Stimulated activated CD8-positive, alpha-beta memory T cell treated with anti-CD3 and anti-CD28 coated beads, Interleukin-2, amount 100 ng/mL, for 1 hour (primary cell): ENCODE measurements around the gene RNF6.
"Not testable (repeated sequence)": the region's sequence is repeated elsewhere in the genome, so short reads cannot be mapped to it uniquely, and the experiment has no call there.

Source experiments
- DNase-seq, 2 donors: peaks; one replicate each; pipeline ENCODE4 v3.0.0-alpha.2; 2020; ENCODE audit warnings: low read depth in 2 of 2

RNF6 gene

GRCh38 chr13:26221721-26222519, at the start of gene RNF6:
RNF6 (minus strand) TSS chr13:26222314; CDS start chr13:26219649, 2,665 bp downstream.
- DNase-seq = peak; percentile 63 to 71

- DNase-seq = no peak
These were observed 48.6 kb upstream of the RNF6 start for GRCh38 chr13:26270707-26271106.

GRCh38 chr13:26266311-26266710, 44.2 kb upstream of the RNF6 start:
- no peak for DNase-seq

GRCh38 chr13:26262156-26262555, 40.0 kb upstream of the RNF6 start:
- no peak for DNase-seq

DNA sequence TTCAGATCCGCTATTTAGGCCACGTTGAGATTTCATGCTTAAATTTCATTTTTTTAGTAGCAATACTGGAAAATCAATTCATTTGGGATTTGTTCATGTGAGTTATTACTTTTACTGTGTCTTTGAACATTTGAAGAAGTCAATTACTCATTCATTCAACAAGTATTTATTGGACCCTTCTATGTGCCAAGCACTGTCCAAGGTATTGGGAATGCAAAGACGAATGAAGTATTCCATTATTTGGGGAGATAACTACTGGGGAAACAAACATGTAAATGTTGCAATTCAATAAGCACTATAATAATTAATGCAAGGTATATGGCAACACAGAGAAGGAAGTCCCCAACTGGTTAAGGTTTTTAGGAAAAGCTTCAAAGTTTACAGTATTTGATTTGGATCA, 37.5 kb upstream of the RNF6 start:
- DNase-seq = no peak

GRCh38 chr13:26257049-26257448, 34.9 kb upstream of the RNF6 start:
- DNase-seq = no peak

DNA sequence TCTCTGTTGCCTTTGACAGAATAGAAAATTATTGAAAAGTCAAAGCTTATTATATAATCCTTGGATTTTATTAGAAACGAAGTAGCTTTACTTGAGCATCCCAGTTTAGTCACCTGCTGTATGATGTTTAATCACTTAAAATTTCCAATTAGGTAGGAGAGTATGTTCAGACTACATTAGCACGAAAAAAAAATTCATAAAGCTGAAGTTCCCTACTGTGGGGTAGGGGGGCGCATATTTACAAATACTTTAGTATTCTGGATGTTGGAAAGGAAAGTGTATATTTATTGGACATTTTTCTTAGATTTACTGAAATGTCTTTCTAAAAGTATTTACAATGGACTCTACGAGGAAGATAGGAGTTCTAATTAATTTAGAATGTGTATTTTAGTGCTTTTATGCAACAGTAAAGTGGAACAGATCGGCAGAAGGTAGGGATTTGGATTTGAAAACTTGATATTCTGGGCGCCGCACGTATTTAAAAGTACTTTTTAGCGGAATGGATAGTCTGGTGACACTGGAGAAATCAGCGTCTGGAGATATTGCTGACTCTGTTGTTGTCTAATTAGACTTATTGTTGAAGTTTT, 33.7 kb upstream of the RNF6 start:
- DNase-seq = no peak

- no peak for DNase-seq
These were observed 33.0 kb upstream of the RNF6 start for GRCh38 chr13:26255115-26255514.

- DNase-seq = peak; percentile 14 to 26
These were observed 32.5 kb upstream of the RNF6 start for GRCh38 chr13:26254583-26255111.

GRCh38 chr13:26253787-26254582, 31.9 kb upstream of the RNF6 start, which contains the start of gene CDK8:
CDK8 (plus strand) TSS chr13:26254129; CDS start chr13:26254642, 513 bp downstream.
- DNase-seq = peak; percentile 66 to 77

DNA sequence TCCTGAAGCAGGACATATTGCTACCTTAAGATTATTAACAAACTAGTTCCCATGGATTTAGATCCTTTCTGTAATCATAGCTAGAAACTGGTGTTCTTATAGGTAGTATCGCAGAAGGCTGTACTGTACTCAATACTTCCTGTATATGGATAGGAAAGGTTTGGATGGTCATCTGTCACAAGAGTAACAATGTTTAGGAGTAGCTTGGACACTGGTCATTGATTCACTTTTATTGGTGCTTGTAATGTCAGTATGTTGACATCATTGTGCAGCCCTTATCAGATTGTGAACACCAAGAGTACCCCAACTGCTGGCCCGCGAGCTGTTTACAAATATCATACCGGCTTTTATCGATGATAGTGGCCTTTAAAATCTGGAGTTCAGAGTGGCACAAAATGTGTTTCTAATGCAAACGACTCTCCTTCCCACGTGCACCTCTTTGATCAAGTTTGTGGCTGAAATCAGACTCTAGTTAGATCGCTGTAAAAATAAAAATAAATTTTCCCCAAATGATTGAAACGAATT, 31.2 kb upstream of the RNF6 start:
- no peak for DNase-seq

GRCh38 chr13:26252006-26252405, 29.9 kb upstream of the RNF6 start:
- not testable (repeated sequence) for DNase-seq

DNA sequence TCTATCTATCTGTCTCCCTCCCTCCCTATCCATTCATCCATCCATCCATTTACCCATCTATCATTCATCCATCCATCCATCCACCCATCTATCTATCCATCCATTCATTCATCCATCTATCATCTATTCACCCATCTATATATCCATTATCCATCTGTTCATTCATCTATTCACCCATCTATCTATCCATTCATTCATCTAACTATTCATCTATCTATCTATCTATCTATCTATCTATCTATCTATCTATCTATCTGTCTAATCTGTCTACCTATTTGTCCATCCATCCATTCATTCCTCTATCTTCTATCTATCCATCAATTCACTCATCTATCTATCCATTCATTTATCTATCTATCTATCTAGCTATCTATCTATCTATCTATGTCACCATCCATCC, 27.4 kb upstream of the RNF6 start:
- no peak for DNase-seq

DNA sequence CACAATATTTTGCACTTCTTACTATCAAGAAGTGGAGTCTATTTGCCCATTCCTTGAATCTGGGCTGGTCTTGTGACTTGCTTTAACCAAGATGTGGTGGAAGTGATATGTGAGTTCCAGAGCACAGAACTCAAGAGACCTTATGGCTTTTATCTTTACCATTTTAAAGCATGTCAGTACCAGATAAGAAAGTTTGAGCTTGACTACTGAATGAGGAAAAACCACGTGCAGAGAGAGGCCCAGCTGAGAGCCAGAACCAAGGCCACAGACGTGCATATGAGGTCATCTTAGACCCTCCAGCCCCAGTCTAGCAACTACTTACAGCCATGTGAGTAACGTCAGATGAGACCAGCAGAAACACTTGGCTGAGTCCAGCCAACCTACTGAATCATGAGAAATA, 25.5 kb upstream of the RNF6 start:
- DNase-seq = no peak

- no peak for DNase-seq
These were observed 24.9 kb upstream of the RNF6 start for GRCh38 chr13:26247011-26247410.

- no peak for DNase-seq
These were observed 24.0 kb upstream of the RNF6 start for GRCh38 chr13:26246154-26246553.

GRCh38 chr13:26236296-26236695, 14.2 kb upstream of the RNF6 start:
- DNase-seq = no peak

DNA sequence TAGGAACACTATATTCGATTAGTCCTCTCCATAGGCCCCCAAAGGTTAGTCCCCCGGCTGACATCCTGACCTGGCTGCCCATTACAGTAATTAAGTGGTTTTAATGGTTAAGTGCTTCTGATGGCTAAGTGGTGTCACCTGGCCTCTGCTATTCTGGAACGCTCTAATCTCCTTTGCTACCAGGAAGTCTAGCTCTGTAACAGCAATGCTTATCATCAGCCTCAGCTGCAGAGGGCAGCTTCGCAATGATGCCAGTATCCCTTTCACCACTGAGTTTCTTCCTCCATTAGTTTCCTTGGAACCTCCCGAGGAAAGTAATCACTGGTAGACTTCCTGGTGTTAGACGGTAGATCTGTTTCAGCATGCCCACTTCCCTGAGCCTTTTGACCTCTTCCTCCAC, 8.6 kb upstream of the RNF6 start:
- DNase-seq = no peak

DNA sequence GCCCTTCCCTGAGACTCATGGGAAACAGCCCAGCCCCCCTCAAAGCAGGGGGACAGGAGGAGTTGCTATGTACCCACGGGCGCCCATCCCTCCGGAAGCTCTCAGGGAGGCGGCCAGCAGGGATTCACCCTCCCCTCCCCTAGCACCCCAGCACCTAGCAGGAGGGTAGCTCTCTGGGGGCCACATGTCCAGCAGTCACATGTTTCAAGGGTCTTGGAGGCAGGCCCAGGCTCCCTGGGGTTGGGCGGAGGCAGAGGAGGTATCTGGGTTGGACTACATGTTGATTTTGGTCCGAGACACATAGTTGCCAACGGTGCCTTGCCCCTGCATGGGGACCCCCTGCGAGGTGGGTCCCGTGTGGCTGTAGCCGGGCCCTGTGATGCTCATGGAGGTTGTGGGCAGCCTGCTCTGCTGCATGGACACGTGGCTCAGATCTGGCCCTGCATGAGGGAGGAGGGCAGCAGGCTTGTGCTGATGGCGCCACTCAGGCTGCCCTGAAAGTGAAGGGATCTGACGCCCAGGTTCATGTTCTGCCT, 7.0 kb upstream of the RNF6 start:
- no peak for DNase-seq

DNA sequence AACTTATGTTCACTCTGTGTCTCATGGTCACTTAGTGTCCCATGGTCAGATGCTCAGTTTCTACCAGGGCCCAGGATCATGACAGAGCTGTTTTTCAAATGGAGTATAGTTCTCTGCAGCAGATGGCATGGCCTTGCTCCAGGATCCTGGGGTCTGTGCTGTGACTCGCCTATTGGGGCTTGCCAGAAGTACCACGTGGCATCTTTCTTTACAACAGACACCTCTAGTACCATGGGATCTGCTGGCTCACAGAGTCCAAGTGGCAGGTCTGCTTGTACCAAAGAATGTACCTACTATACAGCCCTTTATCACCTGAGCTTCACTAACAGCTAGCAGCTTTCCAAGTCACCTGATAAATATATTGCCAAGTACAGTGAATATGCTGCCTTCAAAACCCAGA, 6.0 kb upstream of the RNF6 start:
- DNase-seq = no peak

GRCh38 chr13:26227166-26227971, 5.3 kb upstream of the RNF6 start:
- no peak for DNase-seq
